Esophagus squamous epithelium (tissue), 5 donors: ENCODE data around the gene TKFC. TPM values are rescaled to one million over a fixed set of nuclear protein-coding genes. Genes with fewer than 3 reads are reported as not detected.

Experiments
- DNase-seq: peaks from one replicate; lab custom pipeline; 2025; lab: John Stamatoyannopoulos, UW
- H3K27ac ChIP-seq, 4 donors: fragments of 200-600 bp; sonication (generic); one replicate each; pipeline ENCODE4 v1.5.1; 2016 to 2019; ENCODE audit warnings: mild to moderate bottlenecking in 1 of 4
- H3K27me3 ChIP-seq, 4 donors: fragments of 200-600 bp; sonication (generic); 1 replicate in 3 of 4; 2 replicates in 1 of 4; pipeline versions ENCODE4 v1.5.1 to v1.6.0; 2017 to 2021; ENCODE audit warnings: antibody characterized with exemption in 1 of 4
- H3K36me3 ChIP-seq, 3 donors: fragments of 200-600 bp; sonication (generic); one replicate each; pipeline ENCODE4 v1.5.1; 2016 to 2019
- H3K4me1 ChIP-seq, 3 donors: fragments of 200-600 bp; sonication (generic); one replicate each; pipeline ENCODE4 v1.5.1; 2017 to 2019
- H3K4me3 ChIP-seq, 4 donors: fragments of 200-600 bp; sonication (generic); 1 replicate in 3 of 4; 2 replicates in 1 of 4; pipeline ENCODE4 v1.5.1; 2016 to 2019; ENCODE audit warnings: mild to moderate bottlenecking in 2 of 4, moderate library complexity in 1 of 4
- H3K9me3 ChIP-seq, 3 donors: fragments of 200-600 bp; sonication (generic); one replicate each; pipeline ENCODE4 v1.5.1; 2016 to 2019
- POLR2A ChIP-seq, 4 donors: fragments of 450-650 bp; IDR thresholded peaks; one replicate each; pipeline ENCODE4 v1.6.1; 2017; ENCODE audit warnings: antibody characterized with exemption in 4 of 4, mild to moderate bottlenecking in 4 of 4, moderate library complexity in 3 of 4
- WGBS, 2 donors: methylation state at CpG; one replicate each; pipeline ENCODE4 v1.1.5; 2018; 5-methylcytosine and 5-hydroxymethylcytosine counted together
- intact Hi-C: fragments of 100-400 bp; cut with DNase I; formaldehyde crosslinking; loops from one replicate; pipeline ENCODE4 v1.15.0; 2022
- total RNA-seq, 4 donors: library from RNA; depleted of rRNA; stranded (reverse); fragments of >200 nt; gene quantifications; one replicate each; pipeline ENCODE4 v1.1.0, GENCODE V29; 2016
- TF ChIP-seq, protein P1 (sequence below), 6 experiments: fragments of 450-650 bp in 4 of 6; fragments of 200-600 bp in 2 of 6; sonication (generic) in 2 of 6; IDR thresholded peaks; one replicate each; pipeline ENCODE4 v1.5.1; 2016 to 2019; ENCODE audit warnings: antibody characterized with exemption in 6 of 6, mild to moderate bottlenecking in 4 of 6, moderate library complexity in 4 of 6
- donor health status: DM: yes; HTN: yes; CAD: no.

The TKFC gene
- total RNA-seq, 4 donors from 2014 or later = 19.8 to 29.2 (median 26.4) TPM

DNA sequence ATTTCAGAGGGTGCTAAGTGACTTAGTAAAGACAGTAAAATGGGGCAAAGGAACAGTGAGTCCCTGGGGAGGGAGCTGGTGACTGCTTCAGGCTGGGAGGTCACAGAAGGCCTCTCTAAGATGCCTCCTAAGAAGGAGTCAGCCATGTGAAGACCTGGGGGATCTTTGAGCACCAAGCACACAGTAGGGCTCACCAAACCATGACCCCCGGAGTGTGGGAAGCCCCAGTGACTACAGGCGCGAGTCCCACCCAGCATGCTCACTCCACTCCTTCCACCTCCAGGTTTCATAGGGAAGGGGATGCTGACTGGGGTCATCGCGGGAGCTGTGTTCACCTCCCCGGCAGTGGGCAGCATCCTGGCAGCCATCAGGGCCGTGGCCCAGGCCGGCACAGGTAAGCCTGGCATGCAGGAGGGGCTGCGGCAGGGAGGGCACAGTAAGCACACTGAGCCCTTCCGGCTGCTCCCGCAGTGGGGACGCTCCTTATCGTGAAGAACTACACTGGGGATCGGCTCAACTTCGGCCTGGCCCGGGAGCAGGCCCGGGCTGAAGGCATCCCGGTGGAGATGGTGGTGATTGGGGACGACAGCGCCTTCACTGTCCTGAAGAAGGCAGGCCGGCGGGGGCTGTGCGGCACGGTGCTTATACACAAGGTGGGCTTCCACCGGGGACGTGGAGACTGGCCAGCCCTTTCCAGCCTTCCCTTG, 5.9 kb downstream of the TKFC start:
- TF ChIP-seq, protein P1, sequence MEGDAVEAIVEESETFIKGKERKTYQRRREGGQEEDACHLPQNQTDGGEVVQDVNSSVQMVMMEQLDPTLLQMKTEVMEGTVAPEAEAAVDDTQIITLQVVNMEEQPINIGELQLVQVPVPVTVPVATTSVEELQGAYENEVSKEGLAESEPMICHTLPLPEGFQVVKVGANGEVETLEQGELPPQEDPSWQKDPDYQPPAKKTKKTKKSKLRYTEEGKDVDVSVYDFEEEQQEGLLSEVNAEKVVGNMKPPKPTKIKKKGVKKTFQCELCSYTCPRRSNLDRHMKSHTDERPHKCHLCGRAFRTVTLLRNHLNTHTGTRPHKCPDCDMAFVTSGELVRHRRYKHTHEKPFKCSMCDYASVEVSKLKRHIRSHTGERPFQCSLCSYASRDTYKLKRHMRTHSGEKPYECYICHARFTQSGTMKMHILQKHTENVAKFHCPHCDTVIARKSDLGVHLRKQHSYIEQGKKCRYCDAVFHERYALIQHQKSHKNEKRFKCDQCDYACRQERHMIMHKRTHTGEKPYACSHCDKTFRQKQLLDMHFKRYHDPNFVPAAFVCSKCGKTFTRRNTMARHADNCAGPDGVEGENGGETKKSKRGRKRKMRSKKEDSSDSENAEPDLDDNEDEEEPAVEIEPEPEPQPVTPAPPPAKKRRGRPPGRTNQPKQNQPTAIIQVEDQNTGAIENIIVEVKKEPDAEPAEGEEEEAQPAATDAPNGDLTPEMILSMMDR (IDR thresholded peaks at IDR 0.05) = no peak
- no peak for TF ChIP-seq POLR2A (IDR thresholded peaks at IDR 0.05)
- no peak for DNase-seq
- H3K27ac ChIP-seq = no peak overlapping the region
- peaks cover 6 to 29% (median 7%) of the 10 kb centered on the region in 3 donors for H3K4me1 ChIP-seq
- intact Hi-C loops = loop anchor here (5.0 kb wide), 1 partner anchor 43 kb away; no protein-coding TSS in a partner anchor
- H3K36me3 ChIP-seq = peaks cover 0 to 57% (median 3%) of the 10 kb centered on the region in 3 donors
- 90% methylated on average over 15 of the region's 26 CpGs; no CpG with 5 or more reads in 1 of the 2 donors for WGBS, 2 donors
- H3K4me3 ChIP-seq = no peak overlapping the region
- H3K27me3 ChIP-seq = no peaks in the 10 kb centered on the region
- H3K9me3 ChIP-seq = no peaks in the 10 kb centered on the region

DNA sequence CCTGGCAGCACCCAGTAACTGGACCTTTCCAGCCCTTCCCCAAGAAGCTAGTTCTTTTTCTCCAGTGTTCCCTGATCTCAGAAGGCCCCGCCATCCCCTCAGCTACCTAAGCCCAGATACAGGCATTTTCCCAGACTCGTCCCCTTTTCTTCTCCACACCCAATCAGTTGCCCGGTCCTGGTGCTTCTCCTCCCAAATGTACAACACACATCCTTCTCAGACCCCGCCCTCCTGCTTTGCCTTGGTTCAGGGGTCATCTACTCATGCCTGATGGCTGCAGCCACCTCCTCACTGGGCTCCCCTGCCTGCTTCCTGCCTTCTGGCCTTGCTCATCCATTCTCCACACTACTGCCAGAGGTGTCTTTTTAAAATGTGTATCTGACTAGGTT, 6.5 kb downstream of the TKFC start:
- Histone ChIP-seq H3K9me3 (no peaks in the 10 kb centered on the region), H3K27ac (no peak overlapping the region), H3K4me3 (no peak overlapping the region), H3K36me3 (peaks cover 0 to 63% (median 3%) of the 10 kb centered on the region in 3 donors), H3K27me3 (no peaks in the 10 kb centered on the region), H3K4me1 (peaks cover 3 to 24% (median 7%) of the 10 kb centered on the region in 3 donors)
- intact Hi-C loops = loop anchor here (5.0 kb wide), 1 partner anchor 43 kb away; no protein-coding TSS in a partner anchor
- TF ChIP-seq, protein P1 (IDR thresholded peaks at IDR 0.05) = no peak
- no peak for DNase-seq
- 84 to 90% methylated on average over 4 of the region's 4 CpGs for WGBS, 2 donors

- TF ChIP-seq, protein P1 (IDR thresholded peaks at IDR 0.05) = no peak
- TF ChIP-seq POLR2A (IDR thresholded peaks at IDR 0.05) = no peak
- DNase-seq = no peak
- peaks cover 0 to 65% (median 3%) of the 10 kb centered on the region in 3 donors for H3K36me3 ChIP-seq
- no peaks in the 10 kb centered on the region for H3K27me3 ChIP-seq
- no peak overlapping the region for H3K4me3 ChIP-seq
- H3K9me3 ChIP-seq = no peaks in the 10 kb centered on the region
- 88 to 90% methylated on average over 2 of the region's 2 CpGs for whole genome bisulfite sequencing, 2 donors
- intact Hi-C loops = no loop called here
- H3K4me1 ChIP-seq = peaks cover 1 to 22% (median 6%) of the 10 kb centered on the region in 3 donors
- no peak overlapping the region for H3K27ac ChIP-seq
Measured at GRCh38 chr11:61340979-61341378, 8.0 kb downstream of the TKFC start.

DNA sequence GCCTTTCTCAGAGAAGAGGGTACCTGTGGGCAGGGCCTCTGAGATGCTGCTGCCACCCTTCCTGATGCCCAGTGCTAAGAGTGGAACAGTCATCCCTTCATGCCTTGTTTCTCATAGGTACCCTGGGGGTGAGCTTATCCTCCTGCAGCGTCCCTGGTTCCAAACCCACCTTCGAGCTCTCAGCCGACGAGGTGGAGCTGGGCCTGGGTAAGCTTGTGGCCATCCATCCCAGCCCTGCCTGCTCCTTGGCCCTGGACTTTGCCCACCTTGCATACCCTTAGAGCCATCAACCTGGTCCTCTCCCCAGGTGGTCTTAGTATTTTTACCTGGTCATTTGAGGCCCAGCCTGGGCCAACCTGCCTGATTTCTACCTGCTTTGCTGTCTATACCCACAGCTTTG, 8.7 kb downstream of the TKFC start:
- TF ChIP-seq, protein P1 (IDR thresholded peaks at IDR 0.05) = no peak
- no peak for TF ChIP-seq POLR2A (IDR thresholded peaks at IDR 0.05)
- H3K36me3 ChIP-seq = peaks cover 0 to 65% (median 3%) of the 10 kb centered on the region in 3 donors
- H3K9me3 ChIP-seq = no peaks in the 10 kb centered on the region
- no peaks in the 10 kb centered on the region for H3K27me3 ChIP-seq
- no peak overlapping the region for H3K4me3 ChIP-seq
- H3K4me1 ChIP-seq = peaks cover 0 to 22% (median 7%) of the 10 kb centered on the region in 3 donors
- no peak overlapping the region for H3K27ac ChIP-seq
- DNase-seq = no peak
- WGBS, 2 donors = 74 to 84% methylated on average over 3 to 4 of the region's 4 CpGs
- intact Hi-C loops = no loop called here

- Histone ChIP-seq H3K27ac (no peak overlapping the region), H3K4me1 (peaks cover 0 to 22% (median 7%) of the 10 kb centered on the region in 3 donors), H3K27me3 (no peaks in the 10 kb centered on the region), H3K4me3 (no peak overlapping the region), H3K9me3 (no peaks in the 10 kb centered on the region), H3K36me3 (peaks cover 0 to 66% (median 3%) of the 10 kb centered on the region in 3 donors)
- intact Hi-C loops = no loop called here
- TF ChIP-seq, protein P1 (IDR thresholded peaks at IDR 0.05) = no peak
- TF ChIP-seq POLR2A (IDR thresholded peaks at IDR 0.05) = no peak
- DNase-seq = no peak
- WGBS, 2 donors = 91 to 92% methylated on average over 5 to 14 of the region's 20 CpGs
Measured at GRCh38 chr11:61342207-61342803, 9.3 kb downstream of the TKFC start.
